Measurements from ENCODE around the gene MLLT3.

MLLT3 gene

DNA sequence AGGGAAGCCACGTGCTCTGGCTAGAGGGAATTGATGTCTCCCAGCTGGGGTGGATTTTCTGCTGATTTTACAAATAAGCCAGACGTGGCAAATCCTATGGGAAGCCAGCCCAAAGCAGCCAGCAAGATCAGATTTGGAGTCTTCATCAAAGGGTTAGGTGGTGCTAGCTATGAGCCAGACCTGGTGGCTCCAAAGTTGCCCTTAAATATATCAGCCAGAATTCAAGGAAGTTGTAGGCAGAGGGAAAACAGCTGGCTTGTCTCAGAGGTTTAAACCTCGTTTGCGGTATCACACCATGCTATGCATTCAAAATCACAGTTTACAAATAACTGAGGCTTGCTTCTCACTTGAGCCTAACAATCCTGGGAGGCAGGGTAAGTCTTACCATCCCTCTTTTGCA lies 313.2 kb downstream of the MLLT3 start:
- no peak for TF ChIP-seq EZH2phosphoT487 (IDR thresholded peaks at IDR 0.05; ENCODE audit: low read length)
- no peak for TF ChIP-seq EZH2 (optimal IDR thresholded peaks at IDR 0.05; ENCODE audit: low read depth, low read length)
- TF ChIP-seq, protein P1, sequence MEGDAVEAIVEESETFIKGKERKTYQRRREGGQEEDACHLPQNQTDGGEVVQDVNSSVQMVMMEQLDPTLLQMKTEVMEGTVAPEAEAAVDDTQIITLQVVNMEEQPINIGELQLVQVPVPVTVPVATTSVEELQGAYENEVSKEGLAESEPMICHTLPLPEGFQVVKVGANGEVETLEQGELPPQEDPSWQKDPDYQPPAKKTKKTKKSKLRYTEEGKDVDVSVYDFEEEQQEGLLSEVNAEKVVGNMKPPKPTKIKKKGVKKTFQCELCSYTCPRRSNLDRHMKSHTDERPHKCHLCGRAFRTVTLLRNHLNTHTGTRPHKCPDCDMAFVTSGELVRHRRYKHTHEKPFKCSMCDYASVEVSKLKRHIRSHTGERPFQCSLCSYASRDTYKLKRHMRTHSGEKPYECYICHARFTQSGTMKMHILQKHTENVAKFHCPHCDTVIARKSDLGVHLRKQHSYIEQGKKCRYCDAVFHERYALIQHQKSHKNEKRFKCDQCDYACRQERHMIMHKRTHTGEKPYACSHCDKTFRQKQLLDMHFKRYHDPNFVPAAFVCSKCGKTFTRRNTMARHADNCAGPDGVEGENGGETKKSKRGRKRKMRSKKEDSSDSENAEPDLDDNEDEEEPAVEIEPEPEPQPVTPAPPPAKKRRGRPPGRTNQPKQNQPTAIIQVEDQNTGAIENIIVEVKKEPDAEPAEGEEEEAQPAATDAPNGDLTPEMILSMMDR (IDR thresholded peaks at IDR 0.05; ENCODE audit: low read length), result no peak
- Histone ChIP-seq H4K20me1 (ENCODE audit: insufficient read depth, low read length) (no peaks in the 10 kb centered on the region), H2AFZ (ENCODE audit: low read length) (no peak overlapping the region), H3K9ac (ENCODE audit: low read length) (no peak overlapping the region), H3F3A (ENCODE audit: insufficient read depth, low read length) (no peaks in the 10 kb centered on the region), H3K27me3 (replicated peaks; ENCODE audit: insufficient read depth, low read length) (no peaks in the 10 kb centered on the region), H3K9me2 (replicated peaks; ENCODE audit: insufficient read depth, low read length) (no peaks in the 10 kb centered on the region), H3K4me1 (ENCODE audit: low read length) (no peaks in the 10 kb centered on the region), H3K9me3 (replicated peaks; ENCODE audit: insufficient read depth, low read length) (no peaks in the 10 kb centered on the region), H3K36me3 (replicated peaks; ENCODE audit: insufficient read depth, low read length) (no peaks in the 10 kb centered on the region), H3K4me3 (ENCODE audit: low read length) (no peak overlapping the region), H3K79me2 (ENCODE audit: low read length) (no peaks in the 10 kb centered on the region), H3K4me2 (ENCODE audit: low read depth, low read length) (no peak overlapping the region), H3K27ac (ENCODE audit: low read length) (no peak overlapping the region)
- DNase-seq, result no peak

DNA sequence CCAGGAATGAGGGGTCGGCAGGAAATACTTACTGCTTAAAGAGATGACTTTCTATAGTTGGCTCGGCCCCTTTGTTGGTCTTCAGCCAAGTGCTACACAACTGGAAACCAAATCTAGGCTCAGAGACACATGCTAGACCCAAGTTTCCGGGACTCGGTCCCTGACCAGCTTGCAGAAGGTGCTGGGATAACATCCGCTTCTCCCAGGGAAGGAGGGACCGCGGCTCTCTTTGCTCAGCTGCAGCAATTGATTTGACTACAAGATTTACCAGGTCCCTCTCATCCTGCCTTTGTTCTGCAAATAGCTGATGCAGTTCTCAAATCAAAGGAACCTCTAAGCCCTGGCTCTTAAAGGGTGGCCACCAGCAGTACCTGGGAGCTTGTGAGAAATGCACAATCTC lies 314.7 kb downstream of the MLLT3 start:
- H3F3A ChIP-seq (ENCODE audit: insufficient read depth, low read length), result no peaks in the 10 kb centered on the region
- H3K9me2 ChIP-seq (replicated peaks; ENCODE audit: insufficient read depth, low read length), result no peaks in the 10 kb centered on the region
- no peaks in the 10 kb centered on the region for H3K9me3 ChIP-seq (replicated peaks; ENCODE audit: insufficient read depth, low read length)
- no peaks in the 10 kb centered on the region for H3K27me3 ChIP-seq (replicated peaks; ENCODE audit: insufficient read depth, low read length)
- H3K36me3 ChIP-seq (replicated peaks; ENCODE audit: insufficient read depth, low read length), result no peaks in the 10 kb centered on the region
- TF ChIP-seq EZH2phosphoT487 (IDR thresholded peaks at IDR 0.05; ENCODE audit: low read length), result no peak
- TF ChIP-seq EZH2 (optimal IDR thresholded peaks at IDR 0.05; ENCODE audit: low read depth, low read length), result no peak
- TF ChIP-seq, protein P1 (IDR thresholded peaks at IDR 0.05; ENCODE audit: low read length), result no peak
- no peak for DNase-seq
- no peak overlapping the region for H3K9ac ChIP-seq (ENCODE audit: low read length)
- no peak overlapping the region for H3K4me2 ChIP-seq (ENCODE audit: low read depth, low read length)
- no peaks in the 10 kb centered on the region for H4K20me1 ChIP-seq (ENCODE audit: insufficient read depth, low read length)
- H3K4me3 ChIP-seq (ENCODE audit: low read length), result no peak overlapping the region
- H3K79me2 ChIP-seq (ENCODE audit: low read length), result no peaks in the 10 kb centered on the region
- H3K4me1 ChIP-seq (ENCODE audit: low read length), result no peaks in the 10 kb centered on the region
- H3K27ac ChIP-seq (ENCODE audit: low read length), result no peak overlapping the region
- H2AFZ ChIP-seq (ENCODE audit: low read length), result no peak overlapping the region

GRCh38 chr9:20305452-20305851 lies 316.8 kb downstream of the MLLT3 start:
- H3K4me1 ChIP-seq (ENCODE audit: low read length), result no peaks in the 10 kb centered on the region
- no peaks in the 10 kb centered on the region for H4K20me1 ChIP-seq (ENCODE audit: insufficient read depth, low read length)
- H3K4me3 ChIP-seq (ENCODE audit: low read length), result no peak overlapping the region
- no peak overlapping the region for H3K4me2 ChIP-seq (ENCODE audit: low read depth, low read length)
- no peaks in the 10 kb centered on the region for H3F3A ChIP-seq (ENCODE audit: insufficient read depth, low read length)
- no peaks in the 10 kb centered on the region for H3K79me2 ChIP-seq (ENCODE audit: low read length)
- TF ChIP-seq, protein P1 (IDR thresholded peaks at IDR 0.05; ENCODE audit: low read length), result no peak
- TF ChIP-seq EZH2 (optimal IDR thresholded peaks at IDR 0.05; ENCODE audit: low read depth, low read length) (no peak), EZH2phosphoT487 (IDR thresholded peaks at IDR 0.05; ENCODE audit: low read length) (no peak)
- H3K36me3 ChIP-seq (replicated peaks; ENCODE audit: insufficient read depth, low read length), result no peaks in the 10 kb centered on the region
- no peaks in the 10 kb centered on the region for H3K9me3 ChIP-seq (replicated peaks; ENCODE audit: insufficient read depth, low read length)
- no peaks in the 10 kb centered on the region for H3K27me3 ChIP-seq (replicated peaks; ENCODE audit: insufficient read depth, low read length)
- DNase-seq, result no peak
- H2AFZ ChIP-seq (ENCODE audit: low read length), result no peak overlapping the region
- no peak overlapping the region for H3K9ac ChIP-seq (ENCODE audit: low read length)
- H3K27ac ChIP-seq (ENCODE audit: low read length), result no peak overlapping the region
- no peaks in the 10 kb centered on the region for H3K9me2 ChIP-seq (replicated peaks; ENCODE audit: insufficient read depth, low read length)

Measured in MM.1S (cell line).